HepG2 (cell line): ENCODE measurements around the gene CAMSAP2. TPM values are rescaled to one million over a fixed set of nuclear protein-coding genes. Genes with fewer than 3 reads are reported as not detected.
A peak's percentile ranks its signal among the peaks of the same experiment; 100 is the strongest.

Source experiments
- ATAC-seq: fragments of 200-7000 bp; cut with Tn5 transposase; 3 replicates; pipeline ENCODE4 v1.9.1; 2020; ENCODE audit warnings: mild to moderate bottlenecking, moderate library complexity
- BruUV-seq: library from RNA; stranded (reverse); fragments of 400-500 nt; replicated peaks from 2 replicates; lab custom pipeline; 2021; lab: Mats Ljungman, UMichigan
- CTCF ChIA-PET: fragments of 300-600 bp; formaldehyde crosslinking; extraction: SDS; loops from one replicate; lab custom pipeline; 2021; ENCODE audit warnings: low total read pairs, inconsistent platforms, low intra/inter-chr PET ratio; lab: Yijun Ruan, JAX
- POLR2A ChIA-PET: fragments of 350-600 bp; sonication (Branson Sonifier 250); formaldehyde crosslinking; loops from one replicate; lab custom pipeline; 2020; ENCODE audit warnings: antibody characterized with exemption, inconsistent platforms; lab: Yijun Ruan, JAX
- DNase-seq: peaks from one replicate; pipeline ENCODE4 v3.0.0-alpha.2; 2015; ENCODE audit warnings: low spot score
- FAIRE-seq: peaks from 3 replicates; lab custom pipeline; 2011; peaks lifted over from hg19 to GRCh38; lab: Jason Lieb, UNC
- H2AFZ ChIP-seq: one replicate; pipeline ENCODE4 v1.6.1; 2011; ENCODE audit warnings: low read length, inconsistent platforms
- H3K27ac ChIP-seq: fragments of 300-600 bp; 3 replicates; pipeline ENCODE4 v1.8.0; 2011; ENCODE audit warnings: mixed run types, mild to moderate bottlenecking, mixed read lengths, low read length, inconsistent platforms; ENCODE audit not compliant: insufficient read depth; ENCODE audit errors: extremely low read length
- H3K27me3 ChIP-seq, 2 experiments: fragments of 200-600 bp in 1 of 2; 2 replicates in 1 of 2; 3 replicates in 1 of 2; pipeline versions ENCODE4 v1.6.0 to v1.8.0; 2011; ENCODE audit warnings: low read length in 2 of 2, mild to moderate bottlenecking in 2 of 2, moderate library complexity in 2 of 2, inconsistent platforms in 1 of 2; ENCODE audit not compliant: insufficient read depth in 2 of 2, control insufficient read depth in 1 of 2
- H3K36me3 ChIP-seq, 2 experiments: fragments of 200-600 bp in 1 of 2; replicated peaks in 1 of 2; 2 replicates in 1 of 2; 3 replicates in 1 of 2; pipeline versions ENCODE4 v1.5.1 to v1.8.0; 2011; ENCODE audit warnings: low read length in 2 of 2, inconsistent platforms in 1 of 2; ENCODE audit not compliant: insufficient read depth in 2 of 2, control insufficient read depth in 1 of 2
- H3K4me1 ChIP-seq: 2 replicates; pipeline ENCODE4 v1.5.1; 2012; ENCODE audit warnings: low read length, inconsistent platforms; ENCODE audit not compliant: insufficient read depth
- H3K4me2 ChIP-seq: 2 replicates; pipeline ENCODE4 v1.6.0; 2011; ENCODE audit warnings: low read depth, low read length, inconsistent platforms
- H3K4me3 ChIP-seq, 3 experiments: fragments of 200-600 bp in 1 of 3; sonication (generic), shearing (Covaris generic) in 1 of 3; replicated peaks in 1 of 3; 2 replicates each; pipeline ENCODE4 v1.5.1; 2011 to 2016; ENCODE audit warnings: low read length in 3 of 3, inconsistent platforms in 2 of 3, low read depth in 2 of 3, mild to moderate bottlenecking in 2 of 3, control low read depth in 1 of 3, mixed read lengths in 1 of 3; ENCODE audit not compliant: insufficient read depth in 1 of 3
- H3K79me2 ChIP-seq: one replicate; pipeline ENCODE4 v1.6.1; 2011; ENCODE audit warnings: low read length, inconsistent platforms; ENCODE audit not compliant: insufficient read depth
- H3K9ac ChIP-seq: 2 replicates; pipeline ENCODE4 v1.6.0; 2011; ENCODE audit warnings: mild to moderate bottlenecking, low read depth, low read length, inconsistent platforms; ENCODE audit not compliant: insufficient read depth
- H3K9me3 ChIP-seq: 2 replicates; pipeline ENCODE4 v1.5.1; 2012; ENCODE audit warnings: mild to moderate bottlenecking, low read length
- H4K20me1 ChIP-seq: 2 replicates; pipeline ENCODE4 v1.6.0; 2011; ENCODE audit warnings: inconsistent platforms, mild to moderate bottlenecking, low read length, moderate library complexity; ENCODE audit not compliant: insufficient read depth
- HDAC2 ChIP-seq: sonication (generic); formaldehyde crosslinking; IDR thresholded peaks from 2 replicates; pipeline ENCODE4 v1.4.0; 2020; ENCODE audit warnings: missing genetic modification reagents
- HMG20A ChIP-seq: IDR thresholded peaks from 2 replicates; pipeline ENCODE4 v1.6.1; 2016; ENCODE audit warnings: borderline replicate concordance
- HNRNPLL ChIP-seq: fragments of 200-400 bp; formaldehyde crosslinking; IDR thresholded peaks from 2 replicates; pipeline ENCODE4 v1.6.1; 2017; ENCODE audit warnings: mild to moderate bottlenecking, low read depth, low read length; ENCODE audit not compliant: poor library complexity, severe bottlenecking
- MTA1 ChIP-seq: sonication (generic); formaldehyde crosslinking; IDR thresholded peaks from 2 replicates; pipeline ENCODE4 v1.4.0; 2020; ENCODE audit warnings: missing genetic modification reagents, mild to moderate bottlenecking, borderline replicate concordance
- NFE2L2 ChIP-seq: fragments of 150-350 bp; IDR thresholded peaks from 2 replicates; pipeline ENCODE4 v1.6.1; 2014; ENCODE audit warnings: low read length
- NFKB2 ChIP-seq: sonication (generic); formaldehyde crosslinking; IDR thresholded peaks from 2 replicates; pipeline ENCODE4 v1.4.0; 2020; ENCODE audit warnings: missing genetic modification reagents, borderline replicate concordance
- PPARG ChIP-seq: conservative IDR thresholded peaks from 2 replicates; pipeline ENCODE4 v1.6.1; 2016; ENCODE audit warnings: missing biosample characterization, missing genetic modification reagents
- TOE1 ChIP-seq: sonication (generic); formaldehyde crosslinking; IDR thresholded peaks from 2 replicates; pipeline ENCODE4 v1.4.0; 2020; ENCODE audit warnings: mild to moderate bottlenecking, missing genetic modification reagents
- ZKSCAN8 ChIP-seq: IDR thresholded peaks from 2 replicates; pipeline ENCODE4 v1.6.1; 2016; ENCODE audit warnings: borderline replicate concordance, missing genetic modification reagents, missing compliant biosample characterization
- ZNF138 ChIP-seq: sonication (generic); formaldehyde crosslinking; IDR thresholded peaks from 2 replicates; pipeline ENCODE4 v1.5.0; 2020; ENCODE audit warnings: mild to moderate bottlenecking, low read depth, missing genetic modification reagents
- ZNF460 ChIP-seq: sonication (generic); formaldehyde crosslinking; IDR thresholded peaks from 2 replicates; pipeline ENCODE4 v1.5.1; 2020; ENCODE audit warnings: missing genetic modification reagents, mild to moderate bottlenecking, borderline replicate concordance
- ZNF501 ChIP-seq: sonication (generic); formaldehyde crosslinking; IDR thresholded peaks from 2 replicates; pipeline ENCODE4 v1.5.1; 2020; ENCODE audit warnings: mild to moderate bottlenecking, moderate library complexity, missing genetic modification reagents
- ZNF737 ChIP-seq: sonication (generic); formaldehyde crosslinking; IDR thresholded peaks from 2 replicates; pipeline ENCODE4 v1.5.0; 2020; ENCODE audit warnings: missing genetic modification reagents, mild to moderate bottlenecking, borderline replicate concordance
- ZNF776 ChIP-seq: sonication (generic); formaldehyde crosslinking; IDR thresholded peaks from 2 replicates; pipeline ENCODE4 v1.4.0; 2020; ENCODE audit warnings: mild to moderate bottlenecking, missing genetic modification reagents
- ZNF850 ChIP-seq: sonication (generic); formaldehyde crosslinking; conservative IDR thresholded peaks from 2 replicates; pipeline ENCODE4 v1.9.0; 2021; ENCODE audit warnings: mild to moderate bottlenecking, missing genetic modification reagents
- WGBS: methylation state at CpG from one replicate; pipeline ENCODE4 v1.1.6; 2017; ENCODE audit warnings: low lambda C conversion rate; 5-methylcytosine and 5-hydroxymethylcytosine counted together
- in situ Hi-C: cut with HindIII; loops from 2 replicates; pipeline ENCODE4 v1.10.0; 2017; ENCODE audit warnings: low pct_unique_long_range_greater_than_20kb; ENCODE audit not compliant: extremely low pct_ligation_motif_present
- intact Hi-C: fragments of 100-400 bp; cut with micrococcal nuclease; formaldehyde crosslinking; loops from one replicate; pipeline ENCODE4 v1.10.0; 2022; ENCODE audit not compliant: unreplicated experiment
- polyA plus RNA-seq, 8 experiments: library from polyadenylated mRNA; depleted of rRNA in 3 of 8; stranded (reverse) in 7 of 8; unstranded in 1 of 8; fragments of >200 nt; fragmentation: Illumina TruSeq in 4 of 8; extraction: Trizol in 4 of 8; gene quantifications; 2 replicates each; pipeline versions ENCODE4 v1.2.1 to v1.2.3, GENCODE V29; 2011 to 2016; ENCODE audit warnings: low read depth in 4 of 8, missing spikeins in 1 of 8, mixed read lengths in 1 of 8; ENCODE audit not compliant: insufficient read depth in 1 of 8
- total RNA-seq, 5 experiments: library from RNA; depleted of rRNA; stranded (reverse); fragments of >200 nt; fragmentation: Illumina TruSeq; extraction: Trizol; gene quantifications; 2 replicates each; pipeline ENCODE4 v1.2.3, GENCODE V29; 2016; ENCODE audit warnings: low read depth in 1 of 5
- TF ChIP-seq, protein P1 (sequence below): sonication (generic); formaldehyde crosslinking; IDR thresholded peaks from 2 replicates; pipeline ENCODE4 v1.5.0; 2020; ENCODE audit warnings: missing genetic modification reagents
- TF ChIP-seq, protein P2 (sequence below): sonication (generic); formaldehyde crosslinking; IDR thresholded peaks from 2 replicates; pipeline ENCODE4 v1.8.0; 2022; ENCODE audit warnings: low read depth, missing genetic modification reagents
- TF ChIP-seq, protein P3 (sequence below), 2 experiments: sonication (generic) in 1 of 2; formaldehyde crosslinking in 1 of 2; IDR thresholded peaks; 2 replicates each; pipeline versions ENCODE4 v1.4.0 to v1.6.1; 2016 to 2020; ENCODE audit warnings: borderline replicate concordance in 1 of 2, low read depth in 1 of 2, mild to moderate bottlenecking in 1 of 2, missing genetic modification reagents in 1 of 2

CAMSAP2 gene
- total and polyA plus RNA-seq, 2 of the 13 experiments (the other 11 are each of a cell fraction or from before 2014, with no cell fraction given): 3.4 to 8.2 TPM

DNA sequence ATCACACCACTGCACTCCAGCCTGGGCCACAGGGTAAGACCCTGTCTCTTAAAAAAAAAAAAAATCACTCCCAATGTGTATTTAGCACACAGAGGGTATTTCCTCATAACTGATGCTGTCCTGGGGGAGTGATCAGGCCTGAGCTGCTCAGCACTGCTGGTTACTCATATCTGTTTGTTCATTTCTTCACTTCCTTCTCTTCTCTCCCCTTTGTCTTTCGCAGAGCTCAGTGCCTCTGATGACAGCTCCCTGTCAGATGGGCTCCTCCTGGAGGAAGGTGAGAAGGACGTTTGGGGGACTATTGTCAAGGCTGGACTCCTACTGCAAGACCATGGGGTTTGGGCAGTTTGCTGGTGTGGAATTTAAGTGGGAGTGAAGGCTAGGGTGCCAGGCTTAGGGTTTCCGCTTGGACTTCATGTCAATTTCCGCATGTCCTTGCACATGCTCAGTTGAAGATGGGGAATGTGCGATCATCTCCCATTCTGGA lies 169.0 kb downstream of the CAMSAP2 start:
- FAIRE-seq: peak; percentile 89
- in situ Hi-C loops: no loop called here
- H3K4me2 ChIP-seq: no peak overlapping the region
- TF ChIP-seq HDAC2 (peak; percentile 46; the same call in 1 of the 2 replicates), NFKB2 (CRISPR knock-in tag) (no peak), MTA1 (no peak), HMG20A (CRISPR knock-in tag) (peak; percentile 42; the same call in 1 of the 2 replicates), ZKSCAN8 (CRISPR knock-in tag) (no peak), HNRNPLL (no peak), TOE1 (no peak), PPARG (0 out of 2 replicates have a peak, but pooled peaks have one; percentile 23), ZNF501 (no peak), ZNF737 (CRISPR knock-in tag) (no peak), ZNF460 (no peak), NFE2L2 (no peak), ZNF138 (no peak), ZNF776 (CRISPR knock-in tag) (no peak), ZNF850 (CRISPR knock-in tag) (no peak)
- TF ChIP-seq, protein P1, sequence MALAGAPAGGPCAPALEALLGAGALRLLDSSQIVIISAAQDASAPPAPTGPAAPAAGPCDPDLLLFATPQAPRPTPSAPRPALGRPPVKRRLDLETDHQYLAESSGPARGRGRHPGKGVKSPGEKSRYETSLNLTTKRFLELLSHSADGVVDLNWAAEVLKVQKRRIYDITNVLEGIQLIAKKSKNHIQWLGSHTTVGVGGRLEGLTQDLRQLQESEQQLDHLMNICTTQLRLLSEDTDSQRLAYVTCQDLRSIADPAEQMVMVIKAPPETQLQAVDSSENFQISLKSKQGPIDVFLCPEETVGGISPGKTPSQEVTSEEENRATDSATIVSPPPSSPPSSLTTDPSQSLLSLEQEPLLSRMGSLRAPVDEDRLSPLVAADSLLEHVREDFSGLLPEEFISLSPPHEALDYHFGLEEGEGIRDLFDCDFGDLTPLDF (CRISPR knock-in tag): no peak
- TF ChIP-seq, protein P2, sequence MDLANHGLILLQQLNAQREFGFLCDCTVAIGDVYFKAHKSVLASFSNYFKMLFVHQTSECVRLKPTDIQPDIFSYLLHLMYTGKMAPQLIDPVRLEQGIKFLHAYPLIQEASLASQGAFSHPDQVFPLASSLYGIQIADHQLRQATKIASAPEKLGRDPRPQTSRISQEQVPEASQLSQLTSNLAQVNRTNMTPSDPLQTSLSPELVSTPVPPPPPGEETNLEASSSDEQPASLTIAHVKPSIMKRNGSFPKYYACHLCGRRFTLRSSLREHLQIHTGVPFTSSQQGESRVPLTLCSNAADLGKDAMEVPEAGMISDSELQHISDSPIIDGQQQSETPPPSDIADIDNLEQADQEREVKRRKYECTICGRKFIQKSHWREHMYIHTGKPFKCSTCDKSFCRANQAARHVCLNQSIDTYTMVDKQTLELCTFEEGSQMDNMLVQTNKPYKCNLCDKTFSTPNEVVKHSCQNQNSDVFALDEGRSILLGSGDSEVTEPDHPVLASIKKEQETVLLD: no peak
- TF ChIP-seq, protein P3, sequence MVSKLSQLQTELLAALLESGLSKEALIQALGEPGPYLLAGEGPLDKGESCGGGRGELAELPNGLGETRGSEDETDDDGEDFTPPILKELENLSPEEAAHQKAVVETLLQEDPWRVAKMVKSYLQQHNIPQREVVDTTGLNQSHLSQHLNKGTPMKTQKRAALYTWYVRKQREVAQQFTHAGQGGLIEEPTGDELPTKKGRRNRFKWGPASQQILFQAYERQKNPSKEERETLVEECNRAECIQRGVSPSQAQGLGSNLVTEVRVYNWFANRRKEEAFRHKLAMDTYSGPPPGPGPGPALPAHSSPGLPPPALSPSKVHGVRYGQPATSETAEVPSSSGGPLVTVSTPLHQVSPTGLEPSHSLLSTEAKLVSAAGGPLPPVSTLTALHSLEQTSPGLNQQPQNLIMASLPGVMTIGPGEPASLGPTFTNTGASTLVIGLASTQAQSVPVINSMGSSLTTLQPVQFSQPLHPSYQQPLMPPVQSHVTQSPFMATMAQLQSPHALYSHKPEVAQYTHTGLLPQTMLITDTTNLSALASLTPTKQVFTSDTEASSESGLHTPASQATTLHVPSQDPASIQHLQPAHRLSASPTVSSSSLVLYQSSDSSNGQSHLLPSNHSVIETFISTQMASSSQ (IDR thresholded peaks at IDR 0.05; ENCODE audit: low read depth): no peak
- TF ChIP-seq, protein P3 (CRISPR knock-in tag; IDR thresholded peaks at IDR 0.05; ENCODE audit: borderline replicate concordance): no peak

More for the DNA sequence above, 169.0 kb downstream of the CAMSAP2 start:
- CTCF ChIA-PET: interaction anchor here (1.5 kb wide), 1 partner anchor 17 kb away, joined by 14 read pairs; no protein-coding TSS in a partner anchor
- Histone ChIP-seq H2AFZ (no peak overlapping the region), H3K4me3 (no peak overlapping the region), H3K27me3 (no peaks in the 10 kb centered on the region), H3K9me3 (no peaks in the 10 kb centered on the region), H3K36me3 (peaks cover 12 to 27% of the 10 kb centered on the region in 2 experiments; a peak in 4 of 5 replicates), H3K9ac (no peak overlapping the region), H3K27ac (no peak overlapping the region), H3K79me2 (no peaks in the 10 kb centered on the region), H4K20me1 (no peaks in the 10 kb centered on the region), H3K4me1 (peaks cover 52% of the 10 kb centered on the region)
- ATAC-seq: peak; percentile 90
- peak; percentile 90 for DNase-seq
- POLR2A ChIA-PET: interaction anchor here (1.0 to 4.6 kb wide), 7 partner anchors 8 to 239 kb away, joined by 3 to 129 read pairs (median 9); partner anchors contain the start of gene INAVA
- 51% methylated on average over 5 of the region's 5 CpGs for WGBS
- intact Hi-C loops: no loop called here
- no TSS peak for BruUV-seq
